Measurements from ENCODE around the gene PASK.

The PASK gene

DNA sequence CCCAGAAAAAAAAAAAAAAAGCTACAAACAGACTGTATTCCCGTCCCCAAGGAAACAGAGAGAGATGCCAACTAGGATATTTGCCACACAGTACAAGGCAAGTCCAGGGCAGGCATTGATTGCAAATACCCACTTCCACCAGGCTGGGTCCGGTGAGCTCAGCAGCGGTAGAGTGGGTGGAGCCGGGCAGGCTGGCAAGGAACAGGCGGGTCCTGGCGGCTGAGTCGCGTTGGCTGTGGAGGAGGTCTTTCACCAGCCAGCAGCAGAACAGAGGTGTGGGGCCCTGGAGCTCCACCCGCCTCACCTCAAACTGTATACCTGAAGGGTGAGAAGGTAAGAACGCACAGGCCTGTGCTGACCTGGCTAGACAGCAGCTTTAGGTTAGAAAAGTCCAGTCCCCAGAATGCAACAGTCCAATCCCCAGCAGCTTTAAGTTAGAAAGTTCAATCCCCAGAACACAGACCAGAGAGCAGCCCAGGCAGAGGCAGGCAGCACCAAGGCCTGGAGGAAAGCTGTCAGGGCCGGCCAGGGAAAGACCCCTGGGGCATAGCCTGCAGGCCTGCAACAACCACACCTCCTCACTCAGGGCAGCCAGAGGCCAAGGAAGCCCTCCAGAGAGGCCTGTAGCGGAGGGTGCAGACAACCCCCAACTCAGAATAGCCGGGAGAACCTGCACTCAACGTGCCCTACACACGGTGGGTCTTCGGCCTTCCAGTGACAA lies 25.3 kb downstream of the PASK start:
- no peak for TF ChIP-seq TEAD4 (IDR thresholded peaks at IDR 0.05)
- TF ChIP-seq ZBTB7A (IDR thresholded peaks at IDR 0.05; ENCODE audit: low read depth) = no peak
- TF ChIP-seq TCF12 (IDR thresholded peaks at IDR 0.05; ENCODE audit: low read depth) = no peak
- no peak for TF ChIP-seq CEBPB (IDR thresholded peaks at IDR 0.05)
- TF ChIP-seq, protein P1, sequence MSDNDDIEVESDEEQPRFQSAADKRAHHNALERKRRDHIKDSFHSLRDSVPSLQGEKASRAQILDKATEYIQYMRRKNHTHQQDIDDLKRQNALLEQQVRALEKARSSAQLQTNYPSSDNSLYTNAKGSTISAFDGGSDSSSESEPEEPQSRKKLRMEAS (IDR thresholded peaks at IDR 0.05) = no peak
- TF ChIP-seq EGR1 (IDR thresholded peaks at IDR 0.05) = no peak
- TF ChIP-seq TAF1 (IDR thresholded peaks at IDR 0.05; ENCODE audit: low read depth) = no peak
- TF ChIP-seq EP300 (IDR thresholded peaks at IDR 0.05; ENCODE audit: borderline replicate concordance) = no peak
- no peak for TF ChIP-seq USF1 (IDR thresholded peaks at IDR 0.05)
- no peak for TF ChIP-seq FOXM1 (IDR thresholded peaks at IDR 0.05; ENCODE audit: borderline replicate concordance, low read depth)
- no peak for TF ChIP-seq YY1 (IDR thresholded peaks at IDR 0.05; ENCODE audit: low read depth)
- no peak for TF ChIP-seq RAD21 (IDR thresholded peaks at IDR 0.05; ENCODE audit: low read depth)
- TF ChIP-seq CREB1 (IDR thresholded peaks at IDR 0.05; ENCODE audit: low read depth) = no peak
- TF ChIP-seq, protein P2, sequence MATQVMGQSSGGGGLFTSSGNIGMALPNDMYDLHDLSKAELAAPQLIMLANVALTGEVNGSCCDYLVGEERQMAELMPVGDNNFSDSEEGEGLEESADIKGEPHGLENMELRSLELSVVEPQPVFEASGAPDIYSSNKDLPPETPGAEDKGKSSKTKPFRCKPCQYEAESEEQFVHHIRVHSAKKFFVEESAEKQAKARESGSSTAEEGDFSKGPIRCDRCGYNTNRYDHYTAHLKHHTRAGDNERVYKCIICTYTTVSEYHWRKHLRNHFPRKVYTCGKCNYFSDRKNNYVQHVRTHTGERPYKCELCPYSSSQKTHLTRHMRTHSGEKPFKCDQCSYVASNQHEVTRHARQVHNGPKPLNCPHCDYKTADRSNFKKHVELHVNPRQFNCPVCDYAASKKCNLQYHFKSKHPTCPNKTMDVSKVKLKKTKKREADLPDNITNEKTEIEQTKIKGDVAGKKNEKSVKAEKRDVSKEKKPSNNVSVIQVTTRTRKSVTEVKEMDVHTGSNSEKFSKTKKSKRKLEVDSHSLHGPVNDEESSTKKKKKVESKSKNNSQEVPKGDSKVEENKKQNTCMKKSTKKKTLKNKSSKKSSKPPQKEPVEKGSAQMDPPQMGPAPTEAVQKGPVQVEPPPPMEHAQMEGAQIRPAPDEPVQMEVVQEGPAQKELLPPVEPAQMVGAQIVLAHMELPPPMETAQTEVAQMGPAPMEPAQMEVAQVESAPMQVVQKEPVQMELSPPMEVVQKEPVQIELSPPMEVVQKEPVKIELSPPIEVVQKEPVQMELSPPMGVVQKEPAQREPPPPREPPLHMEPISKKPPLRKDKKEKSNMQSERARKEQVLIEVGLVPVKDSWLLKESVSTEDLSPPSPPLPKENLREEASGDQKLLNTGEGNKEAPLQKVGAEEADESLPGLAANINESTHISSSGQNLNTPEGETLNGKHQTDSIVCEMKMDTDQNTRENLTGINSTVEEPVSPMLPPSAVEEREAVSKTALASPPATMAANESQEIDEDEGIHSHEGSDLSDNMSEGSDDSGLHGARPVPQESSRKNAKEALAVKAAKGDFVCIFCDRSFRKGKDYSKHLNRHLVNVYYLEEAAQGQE (IDR thresholded peaks at IDR 0.05; ENCODE audit: low read depth) = no peak
- TF ChIP-seq NFIC (IDR thresholded peaks at IDR 0.05) = no peak

DNA sequence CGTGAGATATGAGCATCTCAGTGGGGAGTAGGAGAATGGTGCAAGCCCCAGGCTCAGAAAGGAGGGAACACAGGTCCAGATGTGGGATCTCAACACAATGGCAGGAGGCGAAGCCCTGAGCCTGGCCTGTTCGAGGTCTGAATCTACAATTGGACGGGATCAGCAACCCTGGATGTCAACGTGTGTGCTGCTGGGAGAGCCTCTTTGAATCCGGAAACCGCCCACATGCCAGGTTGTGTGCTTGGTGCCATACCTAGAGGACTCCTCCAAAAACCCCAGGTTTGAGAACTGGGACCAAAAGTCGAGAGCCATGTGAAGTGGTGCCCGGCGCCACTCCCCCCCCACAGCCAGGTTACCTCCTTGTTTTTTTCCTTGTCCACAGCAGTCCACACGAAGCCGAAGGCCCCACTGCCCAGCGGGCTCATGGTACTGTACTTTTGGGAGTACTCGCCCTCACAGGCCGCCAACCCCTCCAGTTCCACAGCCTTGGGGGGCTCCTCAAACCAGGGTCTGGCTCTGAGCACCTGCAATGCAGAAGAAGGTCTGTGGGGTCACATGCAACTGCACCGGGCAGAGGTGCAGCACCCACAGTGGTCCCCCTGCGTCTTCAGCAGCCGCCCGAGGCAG lies 26.8 kb downstream of the PASK start:
- TF ChIP-seq USF1 (IDR thresholded peaks at IDR 0.05) = no peak
- TF ChIP-seq CREB1 (IDR thresholded peaks at IDR 0.05; ENCODE audit: low read depth) = no peak
- TF ChIP-seq, protein P1 (IDR thresholded peaks at IDR 0.05) = no peak
- TF ChIP-seq YY1 (IDR thresholded peaks at IDR 0.05; ENCODE audit: low read depth) = no peak

DNA sequence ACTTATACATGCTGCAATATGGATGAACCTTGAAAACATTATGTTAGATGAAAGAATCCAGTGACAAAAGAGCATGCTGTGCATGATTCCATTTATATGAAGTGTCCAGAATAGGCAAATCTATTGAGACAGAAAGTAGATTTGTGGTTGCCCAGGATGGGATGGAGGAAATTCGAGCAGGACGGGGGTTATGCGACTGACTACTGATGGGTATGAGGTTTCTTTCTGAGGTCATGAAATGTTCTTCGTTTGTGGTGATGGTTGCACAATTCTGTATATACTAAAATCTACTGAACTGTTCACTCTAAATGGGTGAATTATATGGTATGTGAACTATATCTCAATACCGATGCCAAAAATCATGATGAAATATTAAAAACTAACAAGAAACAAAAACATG lies 28.3 kb downstream of the PASK start:
- TF ChIP-seq TAF1 (IDR thresholded peaks at IDR 0.05; ENCODE audit: low read depth) = no peak
- TF ChIP-seq, protein P1 (IDR thresholded peaks at IDR 0.05) = no peak
- TF ChIP-seq FOXM1 (IDR thresholded peaks at IDR 0.05; ENCODE audit: borderline replicate concordance, low read depth) = no peak

DNA sequence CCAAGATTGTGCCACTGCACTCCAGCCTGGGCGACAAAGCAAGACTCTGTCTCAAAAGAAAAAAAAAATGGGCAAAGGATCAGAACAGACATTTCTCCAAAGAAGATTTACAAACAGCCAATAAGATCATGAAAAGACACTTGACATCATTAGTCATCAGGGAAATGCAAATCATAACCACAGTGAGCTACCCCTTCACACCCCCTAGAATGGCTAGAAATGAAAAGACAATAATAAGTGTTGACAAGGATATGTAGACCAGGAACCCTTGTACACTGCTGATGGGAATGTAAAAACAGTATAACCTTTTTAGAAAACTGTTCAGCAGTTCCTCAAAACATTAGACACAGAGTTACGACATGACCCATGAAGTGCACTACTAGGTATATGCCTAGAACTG lies 28.8 kb downstream of the PASK start:
- TF ChIP-seq FOXM1 (IDR thresholded peaks at IDR 0.05; ENCODE audit: borderline replicate concordance, low read depth) = no peak
- TF ChIP-seq TCF12 (IDR thresholded peaks at IDR 0.05; ENCODE audit: low read depth) = no peak
- no peak for TF ChIP-seq CEBPB (IDR thresholded peaks at IDR 0.05)
- no peak for TF ChIP-seq USF1 (IDR thresholded peaks at IDR 0.05)
- no peak for TF ChIP-seq RAD21 (IDR thresholded peaks at IDR 0.05; ENCODE audit: low read depth)
- TF ChIP-seq TAF1 (IDR thresholded peaks at IDR 0.05; ENCODE audit: low read depth) = no peak
- TF ChIP-seq CREB1 (IDR thresholded peaks at IDR 0.05; ENCODE audit: low read depth) = no peak

DNA sequence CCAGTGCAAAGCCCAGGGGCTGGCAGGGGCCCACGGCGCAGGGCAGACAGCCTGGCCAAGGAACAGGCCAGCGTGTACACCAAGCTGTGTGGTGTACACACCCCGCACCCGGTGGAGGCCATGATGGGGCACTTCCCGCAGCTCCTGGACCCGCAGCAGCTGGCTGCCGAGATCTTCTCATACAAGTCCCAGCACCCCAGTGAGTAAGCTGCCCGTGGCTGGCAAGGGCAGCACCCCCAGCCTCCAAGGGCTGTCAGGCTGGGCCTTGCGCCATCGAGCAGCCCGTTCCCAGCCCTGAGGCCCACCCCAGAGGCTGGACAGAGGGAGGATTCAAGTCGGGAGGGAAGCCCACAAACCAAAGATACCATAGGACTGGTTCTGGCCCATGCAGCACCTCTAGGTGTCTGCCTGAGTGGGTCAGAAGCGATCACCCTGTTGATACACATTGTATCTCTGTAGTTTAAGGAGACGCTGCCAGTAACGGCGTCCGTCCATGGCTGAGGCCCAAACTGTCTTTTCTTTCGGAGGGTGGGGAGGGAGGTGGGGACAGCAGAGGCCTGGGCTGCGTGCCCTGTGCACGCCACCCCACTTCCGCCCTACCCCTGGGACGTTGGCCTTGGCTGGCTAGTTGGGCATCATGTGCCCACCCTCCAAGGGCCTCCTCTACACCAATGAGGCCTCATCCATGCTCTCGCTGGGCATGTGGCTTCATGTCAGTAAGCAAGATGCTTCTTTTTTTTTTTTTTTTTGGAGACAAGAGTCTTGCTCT lies 30.4 kb downstream of the PASK start:
- no peak for TF ChIP-seq USF1 (IDR thresholded peaks at IDR 0.05)
- no peak for TF ChIP-seq EP300 (IDR thresholded peaks at IDR 0.05; ENCODE audit: borderline replicate concordance)
- TF ChIP-seq ZBTB7A (IDR thresholded peaks at IDR 0.05; ENCODE audit: low read depth) = no peak
- no peak for TF ChIP-seq FOXM1 (IDR thresholded peaks at IDR 0.05; ENCODE audit: borderline replicate concordance, low read depth)
- TF ChIP-seq NFIC (IDR thresholded peaks at IDR 0.05) = no peak
- no peak for TF ChIP-seq EGR1 (IDR thresholded peaks at IDR 0.05)
- no peak for TF ChIP-seq TAF1 (IDR thresholded peaks at IDR 0.05; ENCODE audit: low read depth)
- TF ChIP-seq CEBPB (IDR thresholded peaks at IDR 0.05) = no peak
- no peak for TF ChIP-seq CREB1 (IDR thresholded peaks at IDR 0.05; ENCODE audit: low read depth)
- TF ChIP-seq RAD21 (IDR thresholded peaks at IDR 0.05; ENCODE audit: low read depth) = no peak
- TF ChIP-seq, protein P1 (IDR thresholded peaks at IDR 0.05) = no peak
- TF ChIP-seq, protein P2 (IDR thresholded peaks at IDR 0.05; ENCODE audit: low read depth) = no peak
- TF ChIP-seq TCF12 (IDR thresholded peaks at IDR 0.05; ENCODE audit: low read depth) = no peak
- TF ChIP-seq TEAD4 (IDR thresholded peaks at IDR 0.05) = no peak
- no peak for TF ChIP-seq YY1 (IDR thresholded peaks at IDR 0.05; ENCODE audit: low read depth)
